Upper lobe of left lung (tissue), 4 donors: ENCODE results near the gene METTL4.

ENCODE experiments used
- CTCF ChIP-seq, 6 experiments: fragments of 450-650 bp in 4 of 6; fragments of 200-600 bp in 2 of 6; sonication (generic) in 2 of 6; IDR thresholded peaks; one replicate each; pipeline ENCODE4 v1.5.1; 2016 to 2019; ENCODE audit warnings: antibody characterized with exemption in 6 of 6
- POLR2A ChIP-seq, 4 donors: fragments of 450-650 bp; IDR thresholded peaks; one replicate each; pipeline ENCODE4 v1.5.1; 2016 to 2017; ENCODE audit warnings: antibody characterized with exemption in 4 of 4, mild to moderate bottlenecking in 2 of 4

GRCh38 chr18:2535419-2535910 is 35.8 kb downstream of the METTL4 start:
- TF ChIP-seq CTCF (IDR thresholded peaks at IDR 0.05) (no peak), POLR2A (IDR thresholded peaks at IDR 0.05) (no peak)
